HG03103 (cell line): ENCODE measurements around the gene RNF149.
"Not testable (repeated sequence)": the region's sequence is repeated elsewhere in the genome, so short reads cannot be mapped to it uniquely, and the experiment has no call there.

Experiments
- ATAC-seq: cut with Tn5 transposase; IDR thresholded peaks from one replicate; pipeline ENCODE4 v1.9.1; 2021; ENCODE audit warnings: low read depth; ENCODE audit not compliant: unreplicated experiment

RNF149 gene

DNA sequence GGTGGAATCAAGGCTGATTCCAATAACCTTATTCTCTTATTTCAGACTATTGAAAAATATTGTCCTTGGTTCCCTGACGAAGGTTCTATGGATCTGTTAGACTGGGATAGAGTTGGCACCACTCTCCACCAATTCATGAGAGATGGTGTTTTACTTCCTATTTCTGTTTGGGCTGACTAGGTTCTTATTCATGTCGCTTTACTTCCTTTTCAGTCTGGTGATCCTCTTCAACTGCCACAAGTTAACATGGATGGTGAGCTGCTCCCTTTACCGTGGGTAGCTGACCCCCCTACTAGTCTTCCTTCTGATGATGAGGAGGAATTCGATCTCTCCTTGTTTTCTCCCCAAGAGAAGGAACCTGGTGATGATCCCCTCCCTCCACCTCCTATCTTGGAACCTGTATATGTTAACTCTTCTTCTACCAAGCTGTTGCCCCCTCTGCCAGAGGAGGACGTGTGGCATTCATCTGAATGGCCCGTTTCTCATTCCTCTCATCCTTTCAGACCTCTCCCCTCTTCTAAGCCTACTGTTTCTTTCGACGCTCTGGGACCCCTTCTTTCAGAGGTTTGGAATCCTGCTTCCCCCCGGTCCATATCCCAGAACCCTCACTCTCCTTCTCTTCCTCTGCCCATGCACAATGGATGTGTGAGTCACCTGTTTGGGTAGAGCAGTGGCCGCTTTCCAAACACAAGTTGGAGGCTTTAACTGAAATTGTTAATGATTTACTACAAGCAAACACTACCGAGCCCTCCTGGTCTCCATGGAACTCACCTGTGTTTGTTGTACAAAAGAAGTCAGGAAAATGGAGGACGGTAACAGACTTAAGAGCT, 69.4 kb downstream of the RNF149 start:
- no peak for ATAC-seq

DNA sequence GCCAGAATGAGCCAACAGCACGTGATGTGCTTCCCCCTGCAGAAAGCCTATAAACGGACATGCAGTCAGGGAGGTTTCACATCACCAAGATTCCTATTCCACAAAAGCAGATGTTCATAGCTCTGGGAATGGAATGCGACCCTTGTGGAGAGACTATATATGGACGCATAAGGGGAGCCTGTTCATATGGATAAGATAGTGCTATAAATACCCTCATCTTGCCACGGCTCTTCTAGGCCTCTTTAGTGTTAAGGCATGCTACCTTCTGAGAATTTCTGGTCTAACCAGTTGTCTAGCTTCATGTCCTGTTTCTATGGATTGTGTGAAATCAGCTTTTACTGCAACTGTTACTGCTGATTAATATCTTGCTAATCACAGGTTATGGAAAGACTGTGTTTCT, 70.6 kb downstream of the RNF149 start:
- not testable (repeated sequence) for ATAC-seq

DNA sequence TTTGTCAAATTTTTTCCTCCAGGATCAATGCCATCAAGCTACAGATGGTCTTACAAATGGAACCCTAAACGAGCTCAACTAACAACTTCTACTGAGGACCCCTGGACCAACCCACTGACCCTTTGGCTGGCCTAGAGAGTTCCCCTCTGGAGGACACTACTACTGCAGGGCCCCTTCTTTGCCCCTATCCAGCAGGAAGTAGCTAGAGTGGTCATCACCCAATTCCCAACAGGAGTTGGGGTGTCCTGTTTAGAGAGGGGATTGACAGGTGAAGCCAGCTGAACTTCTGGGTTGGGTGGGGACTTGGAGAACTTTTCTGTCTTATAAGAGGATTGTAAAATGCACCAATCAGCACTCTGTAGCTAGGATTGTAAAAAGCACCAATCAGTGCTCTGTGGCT, 72.5 kb downstream of the RNF149 start:
- ATAC-seq, result not testable (repeated sequence)

DNA sequence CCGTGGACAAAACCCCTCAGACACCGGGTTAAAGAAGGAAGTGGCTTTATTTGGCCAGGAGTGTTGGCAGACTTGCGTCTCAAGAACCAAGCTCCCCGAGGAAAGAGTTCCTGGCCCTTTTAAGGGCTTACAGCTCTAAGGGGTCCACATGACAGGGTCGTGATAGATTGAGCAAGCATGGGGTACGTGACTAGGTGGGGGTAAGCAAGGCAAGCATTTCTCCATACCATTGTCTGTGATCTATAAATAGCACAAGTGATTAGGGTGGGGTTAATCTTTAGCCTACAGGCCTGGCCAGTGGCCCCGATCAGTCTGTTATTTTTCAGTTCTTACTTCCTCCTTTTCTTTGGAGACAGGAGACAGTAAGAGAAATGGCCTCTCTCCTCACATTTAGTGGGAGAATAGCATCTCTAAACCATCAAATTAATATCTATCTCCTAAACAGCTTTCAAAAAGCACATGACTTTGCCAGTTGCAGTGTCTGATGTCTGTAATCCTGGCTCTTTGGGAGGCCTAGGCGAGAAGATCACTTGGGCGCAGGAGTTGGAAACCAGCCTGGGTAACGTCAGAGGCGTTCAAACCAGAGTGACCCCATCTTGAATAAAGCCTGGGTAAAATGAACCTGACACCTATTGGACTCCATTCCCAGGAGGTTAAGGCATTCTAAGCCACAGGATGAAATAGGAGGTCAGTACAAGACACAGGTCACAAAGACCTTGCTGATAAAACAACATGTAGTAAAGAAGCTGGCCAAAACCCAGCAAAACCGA, 74.1 kb downstream of the RNF149 start:
- ATAC-seq, result no peak

DNA sequence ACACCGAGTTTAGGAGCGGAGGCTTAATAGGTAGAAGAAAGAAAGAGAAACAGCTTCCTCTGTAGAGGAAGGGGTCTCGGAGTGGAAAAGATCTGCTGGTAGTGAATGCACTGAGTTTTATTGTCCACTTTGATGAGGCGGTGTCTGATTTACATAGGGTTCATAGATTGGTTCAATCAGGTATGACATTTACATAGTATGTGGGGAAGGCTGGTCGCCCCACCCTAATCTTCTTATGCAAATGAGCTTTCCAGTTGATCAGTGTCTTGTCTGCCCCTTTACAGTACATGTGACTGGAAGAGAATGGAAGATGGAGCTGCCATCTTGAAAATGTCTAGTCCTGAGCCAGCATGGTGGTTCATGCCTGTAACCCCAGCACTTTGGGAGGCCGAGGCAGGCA, 75.7 kb downstream of the RNF149 start:
- no peak for ATAC-seq

DNA sequence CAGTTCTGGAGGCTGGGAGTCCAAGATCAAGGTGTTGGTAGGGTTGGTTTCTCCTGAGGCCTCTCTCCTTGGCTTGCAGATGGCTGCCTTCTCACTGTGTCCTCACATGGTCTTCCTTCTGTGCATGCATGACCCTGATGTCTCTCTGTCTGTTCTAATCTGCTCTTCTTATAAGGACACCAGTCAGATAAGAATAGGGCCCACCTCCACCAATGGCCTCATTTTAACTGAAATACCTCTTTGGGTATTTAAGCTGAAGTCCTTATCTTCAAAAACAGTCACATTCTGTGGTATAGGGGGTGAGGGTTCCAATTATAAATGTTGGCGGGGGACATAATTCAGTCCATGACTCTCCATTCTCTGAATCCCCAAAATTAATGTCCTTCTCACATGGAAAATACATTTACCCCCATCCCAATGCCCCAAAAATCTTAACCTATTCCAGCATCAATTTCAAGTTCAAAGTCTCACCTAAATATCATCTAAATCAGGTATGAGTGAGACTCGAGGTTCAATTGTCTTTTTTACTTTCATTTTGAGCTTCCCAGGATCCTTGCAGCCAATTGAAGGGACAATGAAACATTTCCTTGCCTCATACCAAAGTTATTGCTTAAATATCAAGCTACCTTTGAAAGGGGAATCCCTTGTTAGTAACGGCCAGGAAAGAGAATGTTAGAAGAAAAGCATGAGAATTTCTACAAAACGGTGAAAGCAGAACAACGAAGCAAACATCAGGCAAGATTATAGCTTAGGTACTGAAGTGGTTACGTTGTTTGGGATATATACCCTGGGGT, 76.4 kb downstream of the RNF149 start:
- ATAC-seq, result no peak

DNA sequence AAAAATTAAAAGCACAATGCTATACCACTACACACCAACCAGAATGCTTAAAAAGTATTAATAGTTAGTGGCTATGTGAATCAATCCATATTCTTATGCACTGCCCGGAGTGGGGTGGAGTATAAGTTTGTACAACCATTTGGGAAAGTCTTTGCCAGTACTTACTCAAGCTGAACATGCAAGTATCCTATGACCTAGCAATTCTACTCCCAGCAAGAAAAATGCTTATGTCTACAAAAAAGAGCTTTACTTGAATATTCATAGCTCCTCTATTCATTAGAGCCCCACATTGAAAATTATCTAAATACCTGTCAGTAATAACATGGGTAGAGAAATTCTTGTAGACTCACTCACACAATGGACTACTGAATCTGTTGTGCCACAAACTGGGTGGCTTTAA, 77.3 kb downstream of the RNF149 start:
- no peak for ATAC-seq

DNA sequence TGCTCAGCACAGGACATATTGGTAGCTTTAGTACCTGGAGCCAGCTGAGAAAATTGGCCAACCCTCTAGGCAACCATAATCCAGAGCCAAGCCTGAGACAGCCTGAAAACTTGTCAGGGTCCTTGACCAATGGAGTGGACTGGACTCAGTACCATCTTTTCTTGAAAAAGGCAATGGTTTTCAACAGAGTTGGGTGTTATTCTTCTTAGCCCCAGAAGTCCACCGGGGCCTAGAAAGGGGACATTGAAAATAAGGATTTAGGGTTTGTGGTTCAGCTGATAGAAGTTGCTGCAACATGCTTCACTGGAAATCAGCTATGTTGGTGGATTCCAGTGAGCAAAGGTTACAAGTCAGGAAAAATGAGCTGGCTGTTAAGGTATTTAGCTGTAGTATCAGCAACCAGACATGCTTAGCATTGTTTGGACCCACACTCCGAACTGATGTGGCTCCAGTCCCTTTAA, 77.9 kb downstream of the RNF149 start:
- no peak for ATAC-seq
